ENCODE data around the gene CTAG1A.
"Not testable (repeated sequence)": the region's sequence is repeated elsewhere in the genome, so short reads cannot be mapped to it uniquely, and the experiment has no call there.

Gene CTAG1A

GRCh38 chrX:154575076-154575475 lies 9.9 kb upstream of the CTAG1A start:
- DNase-seq = not testable (repeated sequence)

- not testable (repeated sequence) for DNase-seq
Observed at GRCh38 chrX:154582994-154583393, 1.9 kb upstream of the CTAG1A start.

GRCh38 chrX:154590415-154590814 lies 5.5 kb downstream of the CTAG1A start:
- not testable (repeated sequence) for DNase-seq

- DNase-seq = no peak
Observed at GRCh38 chrX:154592505-154592904, 7.6 kb downstream of the CTAG1A start.

- no peak for DNase-seq
Observed at GRCh38 chrX:154593201-154593600, 8.3 kb downstream of the CTAG1A start.

GRCh38 chrX:154594491-154594890 lies 9.6 kb downstream of the CTAG1A start:
- no peak for DNase-seq

GRCh38 chrX:154595559-154596249 lies 10.8 kb downstream of the CTAG1A start:
- DNase-seq = no peak

- peak in 1 of 2 donors; percentile 11 for DNase-seq
Observed at GRCh38 chrX:154596290-154596929, 11.5 kb downstream of the CTAG1A start.

- DNase-seq = no peak
Observed at GRCh38 chrX:154597221-154597620, 12.3 kb downstream of the CTAG1A start.

GRCh38 chrX:154598656-154599055 lies 13.7 kb downstream of the CTAG1A start:
- no peak for DNase-seq

GRCh38 chrX:154599531-154599930 lies 14.6 kb downstream of the CTAG1A start:
- no peak for DNase-seq

- no peak for DNase-seq
Observed at GRCh38 chrX:154600759-154601374, 15.9 kb downstream of the CTAG1A start.

GRCh38 chrX:154602226-154602625 lies 17.3 kb downstream of the CTAG1A start:
- no peak for DNase-seq

GRCh38 chrX:154602766-154603437 lies 18.0 kb downstream of the CTAG1A start:
- DNase-seq = no peak

- DNase-seq = no peak
Observed at GRCh38 chrX:154603438-154604430, 18.8 kb downstream of the CTAG1A start.

GRCh38 chrX:154605566-154605965 lies 20.6 kb downstream of the CTAG1A start:
- no peak for DNase-seq

GRCh38 chrX:154607370-154607769 lies 22.4 kb downstream of the CTAG1A start:
- DNase-seq = no peak

GRCh38 chrX:154607976-154608375 lies 23.0 kb downstream of the CTAG1A start:
- DNase-seq = not testable (repeated sequence)

GRCh38 chrX:154608823-154609222 lies 23.9 kb downstream of the CTAG1A start:
- not testable (repeated sequence) for DNase-seq

GRCh38 chrX:154611146-154611545 lies 26.2 kb downstream of the CTAG1A start:
- DNase-seq = not testable (repeated sequence)

- not testable (repeated sequence) for DNase-seq
Observed at GRCh38 chrX:154613586-154613985, 28.7 kb downstream of the CTAG1A start.

GRCh38 chrX:154619182-154619581 lies 34.2 kb downstream of the CTAG1A start, which contains the start of gene CTAG1B:
Gene CTAG1B (minus strand): TSS chrX:154619282. CDS start chrX:154619218, 64 bp downstream.
- DNase-seq = not testable (repeated sequence)

All from CD4-positive, alpha-beta T cell treated with Interleukin-1 beta for 1 hour (primary cell).